Activated CD8-positive, alpha-beta T cell treated with anti-CD3 and anti-CD28 coated beads for 36 hours (primary cell): ENCODE measurements around the gene ADAMTS16. TPM values are rescaled to one million over a fixed set of nuclear protein-coding genes. Genes with fewer than 3 reads are reported as not detected.

Source experiments
- ATAC-seq: fragments of 200-7000 bp; cut with Tn5 transposase; one replicate; pipeline ENCODE4 v1.10.0; 2021; ENCODE audit warnings: mild to moderate bottlenecking, moderate library complexity
- CTCF ChIA-PET: fragments of 350-600 bp; sonication (Branson Sonifier 250); formaldehyde crosslinking; loops from one replicate; lab custom pipeline; 2021; ENCODE audit warnings: antibody characterized with exemption; lab: Charles Lee
- POLR2A ChIA-PET: fragments of 350-600 bp; sonication (Branson Sonifier 250); formaldehyde crosslinking; loops from one replicate; lab custom pipeline; 2021; ENCODE audit warnings: antibody characterized with exemption; lab: Charles Lee
- DNase-seq: peaks from one replicate; pipeline ENCODE4 v3.0.0-alpha.2; 2020
- H3K27ac Mint-ChIP-seq: one replicate; pipeline ENCODE4 v1.8.0; 2021; ENCODE audit warnings: mild to moderate bottlenecking, mixed read lengths
- H3K27me3 Mint-ChIP-seq: one replicate; pipeline ENCODE4 v1.8.0; 2021; ENCODE audit warnings: mixed read lengths
- H3K36me3 Mint-ChIP-seq: one replicate; pipeline ENCODE4 v1.8.0; 2021; ENCODE audit warnings: low read depth, mixed read lengths
- H3K4me1 Mint-ChIP-seq: one replicate; pipeline ENCODE4 v1.8.0; 2021; ENCODE audit warnings: low read depth, mixed read lengths
- H3K4me3 Mint-ChIP-seq: one replicate; pipeline ENCODE4 v1.8.0; 2021; ENCODE audit warnings: mild to moderate bottlenecking, moderate library complexity, mixed read lengths
- H3K9me3 Mint-ChIP-seq: one replicate; pipeline ENCODE4 v1.8.0; 2021; ENCODE audit warnings: mixed read lengths
- intact Hi-C: fragments of 100-400 bp; cut with micrococcal nuclease; formaldehyde crosslinking; loops from one replicate; pipeline ENCODE4 v1.10.0; 2022
- total RNA-seq, 2 experiments: library from RNA; stranded (reverse); gene quantifications; one replicate each; pipeline ENCODE4 v1.2.3, GENCODE V29; 2021
- TF ChIP-seq, protein P1 (sequence below): fragments of 200-600 bp; IDR thresholded peaks from one replicate; pipeline ENCODE4 v1.8.0; 2022; ENCODE audit warnings: antibody characterized with exemption, mild to moderate bottlenecking

Gene ADAMTS16
- total RNA-seq, 2 experiments from 2014 or later = not detected

DNA sequence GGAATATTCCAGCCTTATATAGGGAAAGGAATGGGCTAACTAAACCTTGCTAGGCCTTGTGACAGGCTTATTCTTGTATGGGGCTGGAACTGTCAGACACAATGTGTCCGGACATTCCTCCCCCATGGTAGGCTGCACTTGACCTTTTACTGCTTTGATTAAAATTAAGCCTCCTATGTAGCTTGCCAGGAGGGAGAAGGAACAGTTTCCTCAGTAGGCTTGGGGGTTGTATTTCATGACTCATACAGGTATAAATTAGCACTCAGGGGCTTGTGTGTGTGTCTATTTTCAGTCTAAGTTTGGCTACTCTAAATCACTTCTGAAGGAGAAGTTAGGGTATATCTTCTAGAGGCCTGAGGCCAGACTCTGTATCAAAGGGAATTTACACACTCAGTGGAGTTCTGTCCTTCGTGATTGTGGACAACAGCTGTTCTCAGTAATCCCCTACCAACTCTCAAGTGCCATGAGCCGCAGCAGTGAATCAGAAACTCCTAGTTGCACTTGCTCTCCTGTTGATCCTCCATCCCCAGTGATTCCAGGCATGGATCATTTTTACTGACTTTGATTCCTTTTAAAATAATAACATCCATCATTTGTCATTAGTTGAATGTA is 16.4 kb downstream of the ADAMTS16 start:
- no peak for ATAC-seq
- no peaks in the 10 kb centered on the region for H3K27me3 Mint-ChIP-seq
- TF ChIP-seq, protein P1, sequence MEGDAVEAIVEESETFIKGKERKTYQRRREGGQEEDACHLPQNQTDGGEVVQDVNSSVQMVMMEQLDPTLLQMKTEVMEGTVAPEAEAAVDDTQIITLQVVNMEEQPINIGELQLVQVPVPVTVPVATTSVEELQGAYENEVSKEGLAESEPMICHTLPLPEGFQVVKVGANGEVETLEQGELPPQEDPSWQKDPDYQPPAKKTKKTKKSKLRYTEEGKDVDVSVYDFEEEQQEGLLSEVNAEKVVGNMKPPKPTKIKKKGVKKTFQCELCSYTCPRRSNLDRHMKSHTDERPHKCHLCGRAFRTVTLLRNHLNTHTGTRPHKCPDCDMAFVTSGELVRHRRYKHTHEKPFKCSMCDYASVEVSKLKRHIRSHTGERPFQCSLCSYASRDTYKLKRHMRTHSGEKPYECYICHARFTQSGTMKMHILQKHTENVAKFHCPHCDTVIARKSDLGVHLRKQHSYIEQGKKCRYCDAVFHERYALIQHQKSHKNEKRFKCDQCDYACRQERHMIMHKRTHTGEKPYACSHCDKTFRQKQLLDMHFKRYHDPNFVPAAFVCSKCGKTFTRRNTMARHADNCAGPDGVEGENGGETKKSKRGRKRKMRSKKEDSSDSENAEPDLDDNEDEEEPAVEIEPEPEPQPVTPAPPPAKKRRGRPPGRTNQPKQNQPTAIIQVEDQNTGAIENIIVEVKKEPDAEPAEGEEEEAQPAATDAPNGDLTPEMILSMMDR = no peak

DNA sequence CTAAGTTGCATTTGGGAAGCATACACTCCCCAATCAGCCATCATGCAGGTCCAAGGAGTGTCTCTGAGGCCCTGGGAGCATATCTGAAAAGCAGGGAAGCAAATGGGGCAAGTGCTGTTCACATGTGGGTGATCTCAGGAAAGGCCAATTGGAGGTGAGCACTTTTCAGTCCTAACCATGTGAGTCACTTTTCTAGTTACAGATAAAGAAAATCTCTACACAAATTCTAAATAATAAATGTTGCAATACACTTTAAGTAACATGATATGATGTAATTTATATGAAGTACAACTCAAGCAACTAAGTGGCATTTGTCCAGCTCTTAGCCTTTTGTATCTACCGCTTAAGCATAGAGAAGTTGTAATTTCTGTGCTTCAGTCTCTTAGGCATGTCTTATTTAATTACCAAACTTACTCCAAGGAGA is 18.4 kb downstream of the ADAMTS16 start:
- ChIA-PET POLR2A (no interaction called here), CTCF (no interaction called here)
- H3K27ac Mint-ChIP-seq = no peak overlapping the region
- DNase-seq = no peak
- intact Hi-C loops = no loop called here
- ATAC-seq = no peak
- no peaks in the 10 kb centered on the region for H3K4me1 Mint-ChIP-seq
- TF ChIP-seq, protein P1 = no peak
- H3K4me3 Mint-ChIP-seq = no peak overlapping the region
- H3K27me3 Mint-ChIP-seq = no peaks in the 10 kb centered on the region
- no peaks in the 10 kb centered on the region for H3K9me3 Mint-ChIP-seq
- H3K36me3 Mint-ChIP-seq = no peaks in the 10 kb centered on the region

More for the DNA sequence above, 16.4 kb downstream of the ADAMTS16 start:
- no peak overlapping the region for H3K27ac Mint-ChIP-seq
- H3K9me3 Mint-ChIP-seq = peaks cover 1% of the 10 kb centered on the region
- no peaks in the 10 kb centered on the region for H3K4me1 Mint-ChIP-seq
- no peaks in the 10 kb centered on the region for H3K36me3 Mint-ChIP-seq
- DNase-seq = no peak
- intact Hi-C loops = no loop called here
- no peak overlapping the region for H3K4me3 Mint-ChIP-seq
- ChIA-PET POLR2A (no interaction called here), CTCF (no interaction called here)

DNA sequence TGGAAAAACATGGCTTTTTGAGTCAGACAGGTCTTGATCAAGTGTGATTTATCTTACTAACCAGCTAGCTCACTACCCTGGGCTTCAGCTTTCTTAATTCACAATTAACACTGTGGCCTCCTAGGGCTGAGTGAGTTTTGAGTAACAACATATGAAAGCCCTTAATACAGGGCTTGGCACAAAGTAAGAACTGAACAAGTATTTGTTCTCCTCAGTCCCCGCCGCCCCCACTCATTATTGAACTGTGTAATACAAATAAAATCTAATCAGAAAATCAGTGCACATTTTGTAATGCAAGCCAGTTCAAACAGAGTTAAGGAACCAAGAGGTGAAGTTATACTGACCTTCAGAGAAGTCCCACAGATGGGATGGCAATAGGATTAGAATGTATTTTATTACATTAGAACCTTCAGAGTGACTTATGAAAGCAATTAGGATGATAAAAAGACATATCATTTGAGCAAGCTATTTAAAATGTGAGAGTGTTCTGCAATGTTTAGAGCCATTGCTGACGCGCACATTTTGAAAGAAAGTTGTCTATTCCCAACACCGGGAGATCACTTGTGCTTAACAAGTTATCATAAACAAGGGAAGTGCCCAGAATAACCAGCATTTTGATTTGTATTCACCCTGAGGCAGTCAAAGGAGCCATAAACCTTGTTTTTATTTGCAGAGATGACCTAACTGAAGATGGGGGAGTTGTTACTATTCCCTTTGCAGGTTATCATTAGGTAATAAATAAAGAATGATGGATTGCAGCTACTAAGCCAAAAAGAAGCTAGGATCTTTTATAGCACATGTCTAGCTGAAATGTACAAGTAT is 19.4 kb downstream of the ADAMTS16 start:
- TF ChIP-seq, protein P1 = no peak
- Mint-ChIP-seq H3K27me3 (no peaks in the 10 kb centered on the region), H3K4me1 (no peaks in the 10 kb centered on the region), H3K27ac (no peak overlapping the region), H3K9me3 (no peaks in the 10 kb centered on the region), H3K36me3 (no peaks in the 10 kb centered on the region), H3K4me3 (no peak overlapping the region)
- DNase-seq (no peak), ATAC-seq (no peak)
- CTCF ChIA-PET = interaction anchor here (0.6 kb wide), 1 partner anchor 288 kb away, joined by 3 read pairs; no protein-coding TSS in a partner anchor
- POLR2A ChIA-PET = no interaction called here
- intact Hi-C loops = no loop called here

DNA sequence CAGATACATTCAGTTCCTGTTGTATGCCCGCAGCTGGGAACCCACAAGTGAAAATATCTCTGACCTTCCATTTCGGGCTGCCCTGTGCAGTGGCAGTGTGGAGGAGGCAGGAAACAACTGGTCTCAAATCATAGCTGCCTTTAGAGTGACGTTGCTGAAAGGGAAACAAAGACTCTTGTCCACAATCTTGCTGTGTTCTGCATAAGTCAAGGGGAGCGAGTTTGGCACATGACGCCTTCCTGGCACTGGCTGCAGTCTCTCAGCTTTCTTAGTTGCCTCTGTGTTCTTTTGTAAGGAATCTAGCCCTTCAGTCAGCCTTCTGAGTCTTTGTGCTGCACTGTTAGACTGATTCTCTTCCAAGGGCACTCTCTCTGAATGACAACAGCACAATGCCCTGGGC is 24.0 kb downstream of the ADAMTS16 start:
- no peak for DNase-seq
- Mint-ChIP-seq H3K9me3 (no peaks in the 10 kb centered on the region), H3K27me3 (no peaks in the 10 kb centered on the region), H3K4me1 (no peaks in the 10 kb centered on the region), H3K4me3 (no peak overlapping the region), H3K27ac (no peak overlapping the region), H3K36me3 (no peaks in the 10 kb centered on the region)
- TF ChIP-seq, protein P1 = no peak
- intact Hi-C loops = no loop called here
- no peak for ATAC-seq
- ChIA-PET POLR2A (no interaction called here), CTCF (no interaction called here)

DNA sequence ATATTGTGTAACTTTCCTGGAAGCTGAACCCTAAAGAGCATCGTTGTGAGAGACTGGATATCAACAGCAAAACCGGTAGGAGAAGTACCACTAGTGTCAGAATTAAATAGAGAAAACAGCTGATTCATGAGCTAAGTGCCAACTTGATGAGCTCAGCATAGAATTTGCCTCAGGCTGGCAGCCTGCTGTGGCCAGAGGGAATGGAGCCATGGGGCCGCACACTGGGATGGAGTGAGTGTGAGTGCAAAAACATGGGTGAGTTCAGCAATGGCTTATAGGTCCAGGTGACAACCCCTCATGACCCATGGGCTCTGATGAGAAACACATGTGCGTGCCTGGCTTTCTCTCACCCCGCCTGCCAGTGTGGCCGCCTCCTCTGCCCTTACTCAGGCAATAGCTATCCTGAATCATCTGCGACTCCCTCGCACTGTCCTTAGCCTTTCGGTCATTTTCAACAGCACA is 25.4 kb downstream of the ADAMTS16 start:
- TF ChIP-seq, protein P1 = no peak
- no peak for DNase-seq
- ChIA-PET POLR2A (no interaction called here), CTCF (no interaction called here)
- Mint-ChIP-seq H3K27me3 (no peaks in the 10 kb centered on the region), H3K4me3 (no peak overlapping the region), H3K4me1 (no peaks in the 10 kb centered on the region), H3K36me3 (no peaks in the 10 kb centered on the region), H3K9me3 (no peaks in the 10 kb centered on the region), H3K27ac (no peak overlapping the region)
- intact Hi-C loops = no loop called here
- no peak for ATAC-seq
